ENCODE results near the gene KLF12. TPM values are rescaled to one million over a fixed set of nuclear protein-coding genes. Genes with fewer than 3 reads are reported as not detected.
A peak's percentile ranks its signal among the peaks of the same experiment; 100 is the strongest.

KLF12 gene
- total RNA-seq, 1 donor from 2014 or later: 3.4 TPM

DNA sequence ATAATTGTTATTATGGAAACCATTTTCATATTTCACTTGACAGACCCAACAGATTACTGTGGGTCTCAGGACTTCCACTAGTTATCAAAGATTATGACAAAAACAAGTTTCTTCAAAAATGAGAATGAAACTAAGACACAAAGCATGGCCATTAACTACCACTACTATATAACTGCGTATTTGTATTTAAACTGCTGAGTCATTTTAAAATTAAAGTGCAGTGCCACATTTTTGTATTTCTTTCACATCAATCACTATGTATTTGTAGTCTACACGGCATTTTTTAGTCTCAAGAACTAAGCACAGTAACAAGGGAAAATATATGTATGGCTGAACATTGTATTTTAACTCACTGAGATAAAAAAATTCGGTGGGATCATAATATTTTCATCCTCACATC, 10.1 kb upstream of the KLF12 start:
- FAIRE-seq: no peak
- no peak for DNase-seq (ENCODE audit: low read depth)
- Histone ChIP-seq H3K36me3 (ENCODE audit: control insufficient read depth, insufficient read depth, low read length) (no peaks in the 10 kb centered on the region), H3K27me3 (ENCODE audit: control insufficient read depth, insufficient read depth, low read length) (no peaks in the 10 kb centered on the region), H3K4me3 (ENCODE audit: low read depth, low read length) (no peak overlapping the region)
- TF ChIP-seq, protein P1, sequence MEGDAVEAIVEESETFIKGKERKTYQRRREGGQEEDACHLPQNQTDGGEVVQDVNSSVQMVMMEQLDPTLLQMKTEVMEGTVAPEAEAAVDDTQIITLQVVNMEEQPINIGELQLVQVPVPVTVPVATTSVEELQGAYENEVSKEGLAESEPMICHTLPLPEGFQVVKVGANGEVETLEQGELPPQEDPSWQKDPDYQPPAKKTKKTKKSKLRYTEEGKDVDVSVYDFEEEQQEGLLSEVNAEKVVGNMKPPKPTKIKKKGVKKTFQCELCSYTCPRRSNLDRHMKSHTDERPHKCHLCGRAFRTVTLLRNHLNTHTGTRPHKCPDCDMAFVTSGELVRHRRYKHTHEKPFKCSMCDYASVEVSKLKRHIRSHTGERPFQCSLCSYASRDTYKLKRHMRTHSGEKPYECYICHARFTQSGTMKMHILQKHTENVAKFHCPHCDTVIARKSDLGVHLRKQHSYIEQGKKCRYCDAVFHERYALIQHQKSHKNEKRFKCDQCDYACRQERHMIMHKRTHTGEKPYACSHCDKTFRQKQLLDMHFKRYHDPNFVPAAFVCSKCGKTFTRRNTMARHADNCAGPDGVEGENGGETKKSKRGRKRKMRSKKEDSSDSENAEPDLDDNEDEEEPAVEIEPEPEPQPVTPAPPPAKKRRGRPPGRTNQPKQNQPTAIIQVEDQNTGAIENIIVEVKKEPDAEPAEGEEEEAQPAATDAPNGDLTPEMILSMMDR (IDR thresholded peaks at IDR 0.05; ENCODE audit: insufficient read depth, low read length, severe bottlenecking): no peak

- H3K27me3 ChIP-seq (ENCODE audit: control insufficient read depth, insufficient read depth, low read length): no peaks in the 10 kb centered on the region
- H3K4me3 ChIP-seq (ENCODE audit: low read depth, low read length): no peak overlapping the region
- FAIRE-seq: no peak
- TF ChIP-seq, protein P1 (IDR thresholded peaks at IDR 0.05; ENCODE audit: insufficient read depth, low read length, severe bottlenecking): no peak
- H3K36me3 ChIP-seq (ENCODE audit: control insufficient read depth, insufficient read depth, low read length): no peaks in the 10 kb centered on the region
- no peak for DNase-seq (ENCODE audit: low read depth)
Measured at GRCh38 chr13:74142257-74142656, 8.1 kb upstream of the KLF12 start.

DNA sequence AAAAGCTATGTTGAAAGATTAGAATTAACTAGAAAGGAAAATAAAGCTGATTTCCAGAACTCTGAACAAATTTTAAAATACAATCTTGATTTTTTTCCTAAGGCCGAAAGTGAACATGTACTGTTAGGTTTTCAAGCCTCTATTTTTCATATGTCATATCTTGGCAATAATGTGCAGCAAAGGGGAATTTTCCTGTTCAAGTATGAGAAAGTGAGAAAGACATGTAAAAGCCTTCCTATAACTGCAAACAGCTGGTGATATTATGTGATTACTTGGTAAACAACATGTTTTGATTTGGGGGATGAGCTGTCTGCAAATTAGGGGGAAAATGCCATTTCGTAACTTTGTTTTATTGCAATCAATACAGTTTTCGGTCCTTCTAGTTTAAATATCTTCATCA, 4.0 kb upstream of the KLF12 start:
- no peak overlapping the region for H3K4me3 ChIP-seq (ENCODE audit: low read depth, low read length)

GRCh38 chr13:74136084-74136658, 2.0 kb upstream of the KLF12 start:
- TF ChIP-seq, protein P1 (IDR thresholded peaks at IDR 0.05; ENCODE audit: insufficient read depth, low read length, severe bottlenecking): no peak
- FAIRE-seq (no peak), DNase-seq (ENCODE audit: low read depth) (peak; percentile 58)

More for the DNA sequence above, 4.0 kb upstream of the KLF12 start:
- DNase-seq (ENCODE audit: low read depth) (no peak), FAIRE-seq (no peak)
- TF ChIP-seq, protein P1 (IDR thresholded peaks at IDR 0.05; ENCODE audit: insufficient read depth, low read length, severe bottlenecking): no peak
- no peaks in the 10 kb centered on the region for H3K36me3 ChIP-seq (ENCODE audit: control insufficient read depth, insufficient read depth, low read length)
- H3K27me3 ChIP-seq (ENCODE audit: control insufficient read depth, insufficient read depth, low read length): no peaks in the 10 kb centered on the region

GRCh38 chr13:74135326-74136083, 1.3 kb upstream of the KLF12 start:
- peak; percentile 46 for DNase-seq (ENCODE audit: low read depth)
- TF ChIP-seq, protein P1 (IDR thresholded peaks at IDR 0.05; ENCODE audit: insufficient read depth, low read length, severe bottlenecking): no peak

More at GRCh38 chr13:74136084-74136658, 2.0 kb upstream of the KLF12 start:
- H3K4me3 ChIP-seq (ENCODE audit: low read depth, low read length): peak overlapping the region; percentile 69
- no peaks in the 10 kb centered on the region for H3K27me3 ChIP-seq (ENCODE audit: control insufficient read depth, insufficient read depth, low read length)
- H3K36me3 ChIP-seq (ENCODE audit: control insufficient read depth, insufficient read depth, low read length): no peaks in the 10 kb centered on the region

More at GRCh38 chr13:74135326-74136083, 1.3 kb upstream of the KLF12 start:
- H3K27me3 ChIP-seq (ENCODE audit: control insufficient read depth, insufficient read depth, low read length): no peaks in the 10 kb centered on the region
- H3K4me3 ChIP-seq (ENCODE audit: low read depth, low read length): peak overlapping the region; percentile 69
- FAIRE-seq: peak; percentile 52
- H3K36me3 ChIP-seq (ENCODE audit: control insufficient read depth, insufficient read depth, low read length): no peaks in the 10 kb centered on the region

All from bronchial epithelial cell (primary cell).